OCI-LY3 (cell line): ENCODE measurements around the gene COPRS.

Source experiments
- EZH2phosphoT487 ChIP-seq: fragments of 200-600 bp; shearing (Covaris generic); IDR thresholded peaks from 2 replicates; pipeline ENCODE4 v1.6.1; 2018; ENCODE audit warnings: antibody characterized with exemption, mixed run types, low read depth
- TF ChIP-seq, protein P1 (sequence below): fragments of 200-600, 300-600 bp; sonication (generic); IDR thresholded peaks from 2 replicates; pipeline ENCODE4 v1.5.1; 2014; ENCODE audit warnings: antibody characterized with exemption, low read length, low read depth

- TF ChIP-seq, protein P1, sequence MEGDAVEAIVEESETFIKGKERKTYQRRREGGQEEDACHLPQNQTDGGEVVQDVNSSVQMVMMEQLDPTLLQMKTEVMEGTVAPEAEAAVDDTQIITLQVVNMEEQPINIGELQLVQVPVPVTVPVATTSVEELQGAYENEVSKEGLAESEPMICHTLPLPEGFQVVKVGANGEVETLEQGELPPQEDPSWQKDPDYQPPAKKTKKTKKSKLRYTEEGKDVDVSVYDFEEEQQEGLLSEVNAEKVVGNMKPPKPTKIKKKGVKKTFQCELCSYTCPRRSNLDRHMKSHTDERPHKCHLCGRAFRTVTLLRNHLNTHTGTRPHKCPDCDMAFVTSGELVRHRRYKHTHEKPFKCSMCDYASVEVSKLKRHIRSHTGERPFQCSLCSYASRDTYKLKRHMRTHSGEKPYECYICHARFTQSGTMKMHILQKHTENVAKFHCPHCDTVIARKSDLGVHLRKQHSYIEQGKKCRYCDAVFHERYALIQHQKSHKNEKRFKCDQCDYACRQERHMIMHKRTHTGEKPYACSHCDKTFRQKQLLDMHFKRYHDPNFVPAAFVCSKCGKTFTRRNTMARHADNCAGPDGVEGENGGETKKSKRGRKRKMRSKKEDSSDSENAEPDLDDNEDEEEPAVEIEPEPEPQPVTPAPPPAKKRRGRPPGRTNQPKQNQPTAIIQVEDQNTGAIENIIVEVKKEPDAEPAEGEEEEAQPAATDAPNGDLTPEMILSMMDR = no peak
- no peak for TF ChIP-seq EZH2phosphoT487
These were observed 23.1 kb downstream of the COPRS start for GRCh38 chr17:31835984-31836383.
